Peyer's patch (tissue), 4 donors: ENCODE data around the gene SRBD1.

Experiments
- CTCF ChIP-seq, 6 experiments: fragments of 450-650 bp in 4 of 6; fragments of 200-600 bp in 2 of 6; sonication (generic) in 1 of 6; IDR thresholded peaks; one replicate each; pipeline ENCODE4 v1.5.1; 2017 to 2019; ENCODE audit warnings: antibody characterized with exemption in 6 of 6, mild to moderate bottlenecking in 3 of 6, moderate library complexity in 1 of 6
- POLR2A ChIP-seq, 2 donors: fragments of 450-650 bp; IDR thresholded peaks; one replicate each; pipeline ENCODE4 v1.5.1; 2017; ENCODE audit warnings: antibody characterized with exemption in 2 of 2, mild to moderate bottlenecking in 2 of 2, moderate library complexity in 2 of 2

DNA sequence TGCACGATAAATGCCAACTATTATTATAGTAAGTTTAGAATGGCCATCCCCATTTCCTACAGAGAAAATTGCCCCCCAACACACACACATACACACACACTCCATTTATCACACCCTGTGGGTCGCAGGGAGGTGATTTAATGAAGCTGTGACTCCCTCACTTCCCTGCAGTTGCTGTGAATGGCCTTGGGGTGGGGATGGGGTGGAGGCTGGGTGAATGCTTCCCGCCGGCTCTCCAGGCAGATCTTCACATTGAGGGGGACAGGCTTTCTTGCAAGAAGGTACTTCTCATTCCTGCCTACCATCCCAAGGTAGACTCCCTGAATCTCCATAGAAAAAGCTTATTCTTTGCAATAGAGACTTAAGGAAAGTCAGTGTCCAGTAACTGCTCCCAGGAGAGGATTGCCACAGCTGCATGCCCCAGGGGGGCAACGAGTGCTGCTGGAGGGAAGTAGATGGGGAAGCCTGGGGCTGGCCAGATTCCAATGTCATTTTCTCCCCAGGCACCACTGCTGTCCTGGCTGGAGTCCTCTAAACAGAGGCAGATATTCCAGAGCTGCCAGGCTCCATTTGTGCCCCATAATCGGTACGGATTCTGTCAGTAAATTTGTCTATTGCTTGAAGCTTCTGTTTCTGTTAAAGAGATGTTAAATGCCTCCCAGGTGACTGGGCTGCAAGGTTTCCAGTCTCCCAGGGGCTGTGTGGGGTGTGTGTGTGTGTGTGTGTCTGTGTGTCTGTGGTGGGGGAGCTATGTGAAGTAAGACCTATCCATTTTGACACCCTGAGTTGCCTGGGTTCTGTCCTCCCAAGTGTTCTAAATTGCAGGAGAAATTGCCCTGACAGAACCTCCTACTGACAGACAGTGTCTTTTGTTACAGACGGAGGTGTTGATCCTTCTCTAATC lies 265.5 kb downstream of the SRBD1 start:
- TF ChIP-seq CTCF (IDR thresholded peaks at IDR 0.05) (no peak), POLR2A (IDR thresholded peaks at IDR 0.05) (no peak)
